ENCODE measurements around the gene CCDC40. TPM values are rescaled to one million over a fixed set of nuclear protein-coding genes. Genes with fewer than 3 reads are reported as not detected.
A peak's percentile ranks its signal among the peaks of the same experiment; 100 is the strongest.

Gene CCDC40
- total and polyA plus RNA-seq, 2 of the 13 experiments (the other 11 are each of a cell fraction or from before 2014, with no cell fraction given), result 4.1 to 5.5 TPM

DNA sequence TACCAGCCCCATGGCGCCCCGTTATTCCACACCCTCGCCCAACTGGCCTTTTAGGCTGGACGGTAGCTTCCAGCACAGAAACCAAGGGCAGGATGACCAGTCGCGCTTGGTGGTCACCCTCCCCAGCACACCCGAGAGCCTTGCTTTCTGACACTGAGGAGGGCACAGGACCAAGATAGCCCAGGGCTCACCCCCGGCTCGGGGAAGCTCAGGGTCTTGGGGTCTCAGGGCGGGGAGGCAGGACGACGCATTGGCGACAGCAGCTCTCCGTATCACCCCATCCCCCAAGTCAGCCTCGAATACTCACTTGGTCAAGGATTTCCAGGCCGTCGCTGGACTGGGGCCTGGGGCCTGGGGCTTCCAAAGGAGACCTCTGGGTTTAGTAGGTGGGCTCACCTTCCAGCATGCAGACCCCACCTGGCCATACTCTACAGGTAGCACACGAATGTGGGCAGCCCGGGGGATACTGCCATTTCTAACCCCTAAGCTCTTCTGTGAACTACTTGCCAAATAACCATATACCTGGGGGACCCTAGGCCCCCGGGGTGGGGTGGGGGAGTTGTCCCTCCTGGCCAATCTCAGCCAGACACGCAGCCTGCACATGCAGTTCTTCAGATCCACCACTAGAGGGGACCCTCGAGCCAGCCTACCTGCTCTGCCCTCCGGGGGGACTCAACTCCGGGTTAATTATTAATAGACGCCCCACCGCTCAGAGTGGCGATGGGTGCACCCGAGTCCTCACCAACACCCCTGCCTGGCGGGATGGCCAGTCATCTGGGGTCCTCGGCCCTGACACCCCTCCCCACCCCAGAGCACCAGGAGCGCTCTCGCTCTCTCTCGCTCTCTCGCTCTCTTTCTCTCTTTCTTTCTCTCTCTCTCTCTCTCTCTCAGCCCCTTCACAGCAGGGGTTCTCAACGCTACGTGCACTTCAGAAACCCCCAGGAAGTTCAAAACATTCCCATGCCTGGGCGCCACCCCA lies 30.8 kb upstream of the CCDC40 start (continued):
- TF ChIP-seq POLR2AphosphoS5 (IDR thresholded peaks at IDR 0.05; ENCODE audit: low read depth, low read length), result no peak
- TF ChIP-seq ZNF160 (CRISPR knock-in tag; IDR thresholded peaks at IDR 0.05), result no peak
- TF ChIP-seq, protein P1, sequence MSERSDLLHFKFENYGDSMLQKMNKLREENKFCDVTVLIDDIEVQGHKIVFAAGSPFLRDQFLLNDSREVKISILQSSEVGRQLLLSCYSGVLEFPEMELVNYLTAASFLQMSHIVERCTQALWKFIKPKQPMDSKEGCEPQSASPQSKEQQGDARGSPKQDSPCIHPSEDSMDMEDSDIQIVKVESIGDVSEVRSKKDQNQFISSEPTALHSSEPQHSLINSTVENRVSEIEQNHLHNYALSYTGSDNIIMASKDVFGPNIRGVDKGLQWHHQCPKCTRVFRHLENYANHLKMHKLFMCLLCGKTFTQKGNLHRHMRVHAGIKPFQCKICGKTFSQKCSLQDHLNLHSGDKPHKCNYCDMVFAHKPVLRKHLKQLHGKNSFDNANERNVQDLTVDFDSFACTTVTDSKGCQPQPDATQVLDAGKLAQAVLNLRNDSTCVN (CRISPR knock-in tag; IDR thresholded peaks at IDR 0.05; ENCODE audit: borderline replicate concordance), result no peak
- TF ChIP-seq TCF7 (IDR thresholded peaks at IDR 0.05; ENCODE audit: low read depth), result no peak
- TF ChIP-seq, protein P2, sequence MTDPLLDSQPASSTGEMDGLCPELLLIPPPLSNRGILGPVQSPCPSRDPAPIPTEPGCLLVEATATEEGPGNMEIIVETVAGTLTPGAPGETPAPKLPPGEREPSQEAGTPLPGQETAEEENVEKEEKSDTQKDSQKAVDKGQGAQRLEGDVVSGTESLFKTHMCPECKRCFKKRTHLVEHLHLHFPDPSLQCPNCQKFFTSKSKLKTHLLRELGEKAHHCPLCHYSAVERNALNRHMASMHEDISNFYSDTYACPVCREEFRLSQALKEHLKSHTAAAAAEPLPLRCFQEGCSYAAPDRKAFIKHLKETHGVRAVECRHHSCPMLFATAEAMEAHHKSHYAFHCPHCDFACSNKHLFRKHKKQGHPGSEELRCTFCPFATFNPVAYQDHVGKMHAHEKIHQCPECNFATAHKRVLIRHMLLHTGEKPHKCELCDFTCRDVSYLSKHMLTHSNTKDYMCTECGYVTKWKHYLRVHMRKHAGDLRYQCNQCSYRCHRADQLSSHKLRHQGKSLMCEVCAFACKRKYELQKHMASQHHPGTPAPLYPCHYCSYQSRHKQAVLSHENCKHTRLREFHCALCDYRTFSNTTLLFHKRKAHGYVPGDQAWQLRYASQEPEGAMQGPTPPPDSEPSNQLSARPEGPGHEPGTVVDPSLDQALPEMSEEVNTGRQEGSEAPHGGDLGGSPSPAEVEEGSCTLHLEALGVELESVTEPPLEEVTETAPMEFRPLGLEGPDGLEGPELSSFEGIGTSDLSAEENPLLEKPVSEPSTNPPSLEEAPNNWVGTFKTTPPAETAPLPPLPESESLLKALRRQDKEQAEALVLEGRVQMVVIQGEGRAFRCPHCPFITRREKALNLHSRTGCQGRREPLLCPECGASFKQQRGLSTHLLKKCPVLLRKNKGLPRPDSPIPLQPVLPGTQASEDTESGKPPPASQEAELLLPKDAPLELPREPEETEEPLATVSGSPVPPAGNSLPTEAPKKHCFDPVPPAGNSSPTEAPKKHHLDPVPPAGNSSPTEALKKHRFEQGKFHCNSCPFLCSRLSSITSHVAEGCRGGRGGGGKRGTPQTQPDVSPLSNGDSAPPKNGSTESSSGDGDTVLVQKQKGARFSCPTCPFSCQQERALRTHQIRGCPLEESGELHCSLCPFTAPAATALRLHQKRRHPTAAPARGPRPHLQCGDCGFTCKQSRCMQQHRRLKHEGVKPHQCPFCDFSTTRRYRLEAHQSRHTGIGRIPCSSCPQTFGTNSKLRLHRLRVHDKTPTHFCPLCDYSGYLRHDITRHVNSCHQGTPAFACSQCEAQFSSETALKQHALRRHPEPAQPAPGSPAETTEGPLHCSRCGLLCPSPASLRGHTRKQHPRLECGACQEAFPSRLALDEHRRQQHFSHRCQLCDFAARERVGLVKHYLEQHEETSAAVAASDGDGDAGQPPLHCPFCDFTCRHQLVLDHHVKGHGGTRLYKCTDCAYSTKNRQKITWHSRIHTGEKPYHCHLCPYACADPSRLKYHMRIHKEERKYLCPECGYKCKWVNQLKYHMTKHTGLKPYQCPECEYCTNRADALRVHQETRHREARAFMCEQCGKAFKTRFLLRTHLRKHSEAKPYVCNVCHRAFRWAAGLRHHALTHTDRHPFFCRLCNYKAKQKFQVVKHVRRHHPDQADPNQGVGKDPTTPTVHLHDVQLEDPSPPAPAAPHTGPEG (CRISPR knock-in tag; IDR thresholded peaks at IDR 0.05), result 0 out of 2 replicates have a peak, but pooled peaks have one; percentile 48
- TF ChIP-seq HNRNPUL1 (IDR thresholded peaks at IDR 0.05; ENCODE audit: low read depth, low read length), result no peak
- no peak for TF ChIP-seq ZNF746 (CRISPR knock-in tag; IDR thresholded peaks at IDR 0.05)
- no peak for TF ChIP-seq TBP (CRISPR knock-in tag; IDR thresholded peaks at IDR 0.05)
- TF ChIP-seq, protein P3, sequence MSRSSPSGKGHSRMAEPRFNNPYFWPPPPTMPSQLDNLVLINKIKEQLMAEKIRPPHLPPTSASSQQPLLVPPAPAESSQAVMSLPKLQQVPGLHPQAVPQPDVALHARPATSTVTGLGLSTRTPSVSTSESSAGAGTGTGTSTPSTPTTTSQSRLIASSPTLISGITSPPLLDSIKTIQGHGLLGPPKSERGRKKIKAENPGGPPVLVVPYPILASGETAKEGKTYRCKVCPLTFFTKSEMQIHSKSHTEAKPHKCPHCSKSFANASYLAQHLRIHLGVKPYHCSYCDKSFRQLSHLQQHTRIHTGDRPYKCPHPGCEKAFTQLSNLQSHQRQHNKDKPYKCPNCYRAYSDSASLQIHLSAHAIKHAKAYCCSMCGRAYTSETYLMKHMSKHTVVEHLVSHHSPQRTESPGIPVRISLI (CRISPR knock-in tag; IDR thresholded peaks at IDR 0.05; ENCODE audit: borderline replicate concordance), result no peak
- no peak for TF ChIP-seq ZNF841 (CRISPR knock-in tag; IDR thresholded peaks at IDR 0.05; ENCODE audit: borderline replicate concordance)
- TF ChIP-seq, protein P4, sequence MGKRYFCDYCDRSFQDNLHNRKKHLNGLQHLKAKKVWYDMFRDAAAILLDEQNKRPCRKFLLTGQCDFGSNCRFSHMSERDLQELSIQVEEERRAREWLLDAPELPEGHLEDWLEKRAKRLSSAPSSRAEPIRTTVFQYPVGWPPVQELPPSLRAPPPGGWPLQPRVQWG (CRISPR knock-in tag; IDR thresholded peaks at IDR 0.05; ENCODE audit: borderline replicate concordance, low read depth), result no peak
- no peak for TF ChIP-seq ZNF652 (CRISPR knock-in tag; IDR thresholded peaks at IDR 0.05; ENCODE audit: borderline replicate concordance, low read depth)
- peak; percentile 81 for TF ChIP-seq ISL2 (CRISPR knock-in tag; IDR thresholded peaks at IDR 0.05)
- TF ChIP-seq, protein P5, sequence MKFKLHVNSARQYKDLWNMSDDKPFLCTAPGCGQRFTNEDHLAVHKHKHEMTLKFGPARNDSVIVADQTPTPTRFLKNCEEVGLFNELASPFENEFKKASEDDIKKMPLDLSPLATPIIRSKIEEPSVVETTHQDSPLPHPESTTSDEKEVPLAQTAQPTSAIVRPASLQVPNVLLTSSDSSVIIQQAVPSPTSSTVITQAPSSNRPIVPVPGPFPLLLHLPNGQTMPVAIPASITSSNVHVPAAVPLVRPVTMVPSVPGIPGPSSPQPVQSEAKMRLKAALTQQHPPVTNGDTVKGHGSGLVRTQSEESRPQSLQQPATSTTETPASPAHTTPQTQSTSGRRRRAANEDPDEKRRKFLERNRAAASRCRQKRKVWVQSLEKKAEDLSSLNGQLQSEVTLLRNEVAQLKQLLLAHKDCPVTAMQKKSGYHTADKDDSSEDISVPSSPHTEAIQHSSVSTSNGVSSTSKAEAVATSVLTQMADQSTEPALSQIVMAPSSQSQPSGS (CRISPR knock-in tag; IDR thresholded peaks at IDR 0.05), result no peak
- peak; percentile 58; the same call in 1 of the 2 replicates for TF ChIP-seq GATAD2A (CRISPR knock-in tag; IDR thresholded peaks at IDR 0.05)
- TF ChIP-seq, protein P6, sequence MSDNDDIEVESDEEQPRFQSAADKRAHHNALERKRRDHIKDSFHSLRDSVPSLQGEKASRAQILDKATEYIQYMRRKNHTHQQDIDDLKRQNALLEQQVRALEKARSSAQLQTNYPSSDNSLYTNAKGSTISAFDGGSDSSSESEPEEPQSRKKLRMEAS (IDR thresholded peaks at IDR 0.05), result peak; percentile 45; the same call in 1 of the 2 replicates
- TF ChIP-seq RFXAP (CRISPR knock-in tag; IDR thresholded peaks at IDR 0.05; ENCODE audit: borderline replicate concordance), result no peak; the same call in 1 of the 2 replicates
- no peak for TF ChIP-seq NBN (conservative IDR thresholded peaks at IDR 0.05)
- no peak for TF ChIP-seq ZNF224 (CRISPR knock-in tag; IDR thresholded peaks at IDR 0.05)
